ENCODE measurements around the gene MPI.

DNA sequence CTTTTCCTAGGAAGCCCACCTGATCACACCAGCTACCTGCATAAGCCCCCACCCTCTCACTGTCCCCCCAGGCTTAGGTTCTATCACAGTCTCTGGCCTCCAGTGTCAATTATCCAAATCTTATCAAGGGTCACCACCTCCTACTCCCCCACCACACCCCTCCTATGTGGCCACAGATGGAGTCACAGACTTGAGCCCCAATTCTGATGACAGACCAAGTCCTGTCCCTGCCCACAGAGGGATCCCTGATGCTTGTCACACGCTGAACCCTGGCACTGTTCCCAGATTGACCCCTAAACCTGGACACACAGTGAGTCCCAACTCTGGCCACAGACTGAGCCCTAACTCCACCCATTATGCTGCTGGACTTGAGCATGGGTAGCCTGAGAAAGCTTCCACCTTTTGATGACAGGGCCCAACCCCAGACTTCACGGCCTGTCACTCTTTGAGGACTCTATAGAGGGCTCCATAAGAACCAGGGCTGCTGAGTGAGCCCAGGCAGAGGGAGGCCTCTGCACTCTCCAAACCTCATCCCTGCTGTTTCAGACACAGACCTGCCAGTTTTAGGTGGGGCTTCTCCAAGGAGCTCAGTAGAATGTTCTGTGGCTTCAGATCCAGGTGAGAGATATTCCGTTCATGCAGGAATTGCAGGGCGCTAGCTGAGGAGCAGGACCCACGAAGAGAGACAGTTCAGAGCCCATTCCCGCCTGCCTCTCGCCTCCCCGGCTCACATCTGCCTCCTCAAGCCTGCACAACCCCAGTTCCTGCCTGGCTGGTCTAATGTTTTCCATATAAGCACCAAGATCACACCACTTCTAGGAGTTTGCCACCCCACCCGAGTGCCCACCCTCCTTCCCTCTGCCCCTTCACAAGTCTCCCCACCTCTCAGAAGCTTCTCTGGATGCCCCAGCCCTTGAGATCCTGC, 48.7 kb upstream of the MPI start:
- TF ChIP-seq, protein P1, sequence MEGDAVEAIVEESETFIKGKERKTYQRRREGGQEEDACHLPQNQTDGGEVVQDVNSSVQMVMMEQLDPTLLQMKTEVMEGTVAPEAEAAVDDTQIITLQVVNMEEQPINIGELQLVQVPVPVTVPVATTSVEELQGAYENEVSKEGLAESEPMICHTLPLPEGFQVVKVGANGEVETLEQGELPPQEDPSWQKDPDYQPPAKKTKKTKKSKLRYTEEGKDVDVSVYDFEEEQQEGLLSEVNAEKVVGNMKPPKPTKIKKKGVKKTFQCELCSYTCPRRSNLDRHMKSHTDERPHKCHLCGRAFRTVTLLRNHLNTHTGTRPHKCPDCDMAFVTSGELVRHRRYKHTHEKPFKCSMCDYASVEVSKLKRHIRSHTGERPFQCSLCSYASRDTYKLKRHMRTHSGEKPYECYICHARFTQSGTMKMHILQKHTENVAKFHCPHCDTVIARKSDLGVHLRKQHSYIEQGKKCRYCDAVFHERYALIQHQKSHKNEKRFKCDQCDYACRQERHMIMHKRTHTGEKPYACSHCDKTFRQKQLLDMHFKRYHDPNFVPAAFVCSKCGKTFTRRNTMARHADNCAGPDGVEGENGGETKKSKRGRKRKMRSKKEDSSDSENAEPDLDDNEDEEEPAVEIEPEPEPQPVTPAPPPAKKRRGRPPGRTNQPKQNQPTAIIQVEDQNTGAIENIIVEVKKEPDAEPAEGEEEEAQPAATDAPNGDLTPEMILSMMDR (conservative IDR thresholded peaks at IDR 0.05 in 1 of 2, IDR thresholded peaks at IDR 0.05 in 1 of 2; ENCODE audit: low read depth in 1 of 2, low read length in 2 of 2) = no peak
- TF ChIP-seq EZH2 (IDR thresholded peaks at IDR 0.05; ENCODE audit: low read length, missing control alignments) = no peak
